ENCODE data around the gene FKBP9.

The FKBP9 gene

DNA sequence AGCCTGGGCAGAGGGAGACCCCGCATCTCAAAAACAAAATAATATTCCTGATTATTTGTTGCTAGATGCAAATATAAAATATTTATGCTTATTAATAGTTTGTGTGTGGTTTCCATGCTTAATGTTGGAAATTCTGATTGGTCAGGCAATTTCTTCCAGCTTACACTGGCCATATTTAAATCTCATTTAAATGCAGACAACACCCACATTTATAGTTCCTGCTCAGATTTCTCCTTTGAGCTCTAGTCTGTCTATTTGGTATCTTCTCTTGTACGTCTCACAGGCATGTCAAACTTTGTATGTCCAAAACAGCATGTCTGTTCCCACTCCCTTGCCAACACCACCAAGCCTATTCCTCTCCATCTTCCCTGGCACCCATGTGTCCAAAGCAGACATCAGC, 52.5 kb downstream of the FKBP9 start:
- no peak for DNase-seq

DNA sequence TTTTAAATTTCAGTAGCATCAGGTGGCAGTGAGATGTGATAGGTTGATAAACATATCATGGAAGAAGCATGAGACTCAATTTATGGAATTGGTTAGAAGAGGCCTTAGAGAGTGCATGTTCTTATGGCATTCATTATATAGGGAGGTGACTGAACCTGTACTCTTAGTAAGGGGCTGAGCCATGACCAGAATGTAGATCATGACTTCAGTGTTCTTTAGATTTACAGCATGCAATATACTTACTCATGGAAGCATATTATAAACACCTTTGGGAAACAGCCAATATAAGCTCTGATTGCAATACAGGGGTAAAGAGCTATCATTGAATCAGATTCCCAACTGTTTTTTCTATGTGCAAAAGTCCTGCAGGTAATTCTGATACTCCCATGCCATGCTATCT, 55.1 kb downstream of the FKBP9 start:
- DNase-seq, result no peak

DNA sequence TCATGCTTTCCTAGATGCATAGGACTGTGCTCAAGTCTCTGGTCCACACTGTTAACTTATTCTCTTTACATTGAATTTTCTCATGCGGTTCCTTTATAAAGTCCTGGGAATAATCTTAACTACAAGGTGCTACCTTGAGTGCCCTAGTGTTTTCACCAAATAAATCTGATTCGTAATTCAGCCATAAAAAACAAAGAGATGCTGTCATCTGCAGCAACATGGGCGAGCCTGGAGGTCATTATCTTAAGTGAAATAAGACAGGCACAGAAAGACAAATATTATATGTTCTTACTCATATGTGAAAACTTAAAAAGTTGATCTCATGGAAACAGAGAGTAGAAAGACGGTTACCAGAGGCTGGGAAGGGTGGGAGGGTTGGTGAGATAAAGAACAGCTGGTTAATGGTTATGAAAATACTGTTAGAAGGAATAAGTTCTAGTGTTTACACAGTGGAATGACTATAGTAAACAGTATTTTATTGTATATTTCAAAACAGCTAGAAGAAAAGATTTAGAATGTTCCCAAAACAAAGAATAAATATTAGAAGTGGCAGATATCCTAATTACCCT, 67.0 kb downstream of the FKBP9 start:
- DNase-seq, result no peak

DNA sequence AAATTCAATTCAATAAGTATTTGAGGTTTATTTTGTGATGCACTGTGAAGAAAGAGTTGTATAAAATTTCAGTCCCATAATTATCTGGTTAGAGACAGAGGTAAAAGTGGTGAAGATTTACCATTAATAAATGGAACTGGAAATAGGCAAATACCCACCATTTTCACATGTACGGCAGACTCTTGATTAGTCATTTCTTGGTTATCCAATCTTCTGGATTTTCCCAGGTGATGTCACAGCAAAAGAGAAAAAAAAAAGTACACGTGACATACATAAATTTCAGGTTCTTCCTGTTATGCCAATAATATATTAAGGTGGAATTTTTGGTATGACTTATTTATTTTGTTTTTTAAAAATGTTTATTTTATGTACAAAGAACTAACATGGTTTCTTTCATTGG, 78.5 kb downstream of the FKBP9 start:
- no peak for DNase-seq

DNA sequence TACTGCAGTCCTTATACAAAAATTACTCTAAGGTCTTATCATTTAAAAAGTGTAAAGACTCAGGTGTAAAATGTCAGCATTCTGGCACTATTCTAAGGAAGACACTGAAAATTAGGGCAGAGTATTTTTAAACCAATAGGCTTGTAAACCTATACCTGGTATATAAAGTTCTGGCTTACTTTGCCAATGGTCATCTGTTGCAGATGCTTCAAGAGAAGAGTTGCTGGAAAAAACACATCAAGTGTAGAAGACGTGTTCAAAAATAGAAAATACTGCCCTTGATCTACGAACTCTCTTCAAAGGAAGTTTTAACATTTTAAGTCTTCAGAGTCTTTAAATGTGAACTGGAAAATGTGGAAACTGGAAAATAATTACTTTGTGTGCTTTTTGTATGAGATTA, 81.4 kb downstream of the FKBP9 start:
- no peak for DNase-seq

DNA sequence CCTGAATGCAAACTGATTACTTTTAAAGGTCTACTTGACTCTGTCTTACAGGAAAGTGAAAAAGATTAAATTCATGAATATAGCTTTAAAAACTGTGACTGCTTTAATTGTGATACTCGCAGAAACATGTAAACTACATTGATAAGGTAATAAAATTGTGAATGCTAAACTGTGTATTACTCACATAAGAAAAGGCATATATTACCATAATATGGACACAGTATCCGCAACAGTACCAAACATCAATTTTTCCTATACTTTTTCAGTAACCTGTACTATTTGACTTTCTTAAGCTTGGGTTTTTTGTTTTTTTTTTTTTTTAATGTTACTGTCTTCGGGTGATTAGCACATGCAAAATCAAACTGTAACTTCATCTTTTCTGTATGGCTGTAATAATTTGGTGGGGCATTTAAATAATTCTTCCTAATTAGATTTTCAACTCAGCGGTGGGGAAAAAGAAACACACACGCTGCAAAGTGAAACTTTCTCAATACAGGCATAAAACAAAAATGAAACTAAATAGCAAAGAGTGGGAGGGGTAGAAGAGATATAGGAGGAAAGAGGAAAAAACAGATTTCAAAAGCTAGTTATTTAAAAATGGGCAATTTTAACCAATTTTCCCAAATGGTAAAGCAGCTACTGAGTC, 82.1 kb downstream of the FKBP9 start:
- no peak for DNase-seq

DNA sequence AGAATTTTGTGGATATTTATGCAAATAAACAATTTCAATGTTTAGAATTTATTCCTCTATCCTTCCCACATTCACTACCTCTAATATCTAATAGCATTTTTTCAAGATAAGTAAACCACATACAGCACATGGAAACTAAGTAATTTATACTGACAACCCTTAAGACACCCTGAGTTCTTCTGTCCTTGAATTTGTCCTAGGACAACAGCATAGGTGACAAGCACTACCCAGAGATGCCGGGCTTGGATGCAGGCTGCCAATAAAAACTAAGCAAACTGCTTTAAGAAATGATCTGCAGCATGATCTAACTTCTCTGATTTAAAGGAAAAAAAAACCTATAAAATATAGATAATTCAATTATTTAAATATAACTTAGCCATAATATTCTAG, 82.7 kb downstream of the FKBP9 start:
- DNase-seq, result no peak

DNA sequence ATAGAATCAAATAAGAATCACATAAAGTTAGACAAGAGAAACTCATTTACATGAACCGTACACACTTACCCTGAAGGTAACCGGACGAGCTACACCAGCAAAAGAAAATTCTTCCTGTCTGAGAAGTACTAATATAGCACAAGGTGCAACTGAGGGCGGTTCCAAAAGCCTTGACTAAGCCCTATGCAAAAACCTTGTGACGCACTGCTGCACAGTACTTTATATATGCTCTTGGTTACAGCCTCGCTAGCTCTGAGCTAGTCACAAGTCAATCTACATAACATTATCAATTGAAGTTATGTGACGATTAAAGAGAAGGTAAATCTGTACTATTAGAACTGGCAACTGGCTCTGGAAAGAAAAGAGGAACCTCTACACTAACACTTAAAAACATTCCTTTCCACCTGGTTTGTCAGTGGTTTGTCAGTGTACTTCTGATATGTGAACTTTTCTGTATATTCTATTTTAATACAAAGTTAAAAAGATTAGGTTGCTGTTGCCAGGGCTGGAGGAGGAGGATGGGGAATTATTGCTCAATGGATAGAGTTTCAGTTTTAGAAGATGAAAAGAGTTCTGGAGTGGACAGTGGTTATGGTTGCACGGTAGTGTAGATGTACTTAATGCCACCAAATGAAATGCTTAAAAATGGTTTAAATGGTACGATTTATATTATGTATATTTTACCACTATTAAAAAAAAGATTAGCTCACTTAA, 83.7 kb downstream of the FKBP9 start:
- DNase-seq, result no peak

DNA sequence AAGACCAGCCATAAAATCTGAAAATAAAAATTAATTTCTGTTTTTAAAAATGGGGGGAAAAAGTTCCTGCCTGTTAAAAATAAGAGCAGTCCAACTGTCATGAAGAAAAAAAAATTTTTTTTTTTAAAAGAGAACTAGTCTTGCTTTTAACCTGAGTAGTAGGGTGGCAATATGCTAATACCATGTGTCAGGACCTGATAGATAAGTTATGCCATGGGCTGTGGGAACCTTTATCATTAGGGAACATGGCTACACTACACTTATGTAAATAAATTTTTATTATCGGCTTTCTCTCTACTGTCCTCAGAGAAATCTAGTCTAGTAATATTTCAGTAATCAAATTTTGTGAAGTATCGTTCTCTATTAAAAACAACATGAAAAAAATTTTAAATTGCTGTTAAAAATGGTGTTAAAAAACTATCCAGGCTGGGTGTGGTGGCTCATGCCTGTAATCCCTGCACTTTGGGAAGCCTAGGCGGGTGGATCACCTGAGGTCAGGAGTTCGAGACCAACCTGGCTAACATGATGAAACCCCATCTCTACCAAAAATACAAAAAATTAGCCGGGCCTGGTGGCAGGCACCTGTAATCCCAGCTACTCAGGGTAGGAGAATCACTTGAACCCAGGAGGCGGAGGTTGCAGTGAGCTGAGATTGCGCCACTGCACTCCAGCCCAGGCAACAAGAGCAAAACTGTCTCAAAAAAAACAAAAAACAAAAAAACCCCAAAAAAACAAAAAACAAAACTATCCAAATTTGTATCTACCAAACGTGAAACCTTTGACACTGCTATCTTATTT, 84.6 kb downstream of the FKBP9 start:
- no peak for DNase-seq

DNA sequence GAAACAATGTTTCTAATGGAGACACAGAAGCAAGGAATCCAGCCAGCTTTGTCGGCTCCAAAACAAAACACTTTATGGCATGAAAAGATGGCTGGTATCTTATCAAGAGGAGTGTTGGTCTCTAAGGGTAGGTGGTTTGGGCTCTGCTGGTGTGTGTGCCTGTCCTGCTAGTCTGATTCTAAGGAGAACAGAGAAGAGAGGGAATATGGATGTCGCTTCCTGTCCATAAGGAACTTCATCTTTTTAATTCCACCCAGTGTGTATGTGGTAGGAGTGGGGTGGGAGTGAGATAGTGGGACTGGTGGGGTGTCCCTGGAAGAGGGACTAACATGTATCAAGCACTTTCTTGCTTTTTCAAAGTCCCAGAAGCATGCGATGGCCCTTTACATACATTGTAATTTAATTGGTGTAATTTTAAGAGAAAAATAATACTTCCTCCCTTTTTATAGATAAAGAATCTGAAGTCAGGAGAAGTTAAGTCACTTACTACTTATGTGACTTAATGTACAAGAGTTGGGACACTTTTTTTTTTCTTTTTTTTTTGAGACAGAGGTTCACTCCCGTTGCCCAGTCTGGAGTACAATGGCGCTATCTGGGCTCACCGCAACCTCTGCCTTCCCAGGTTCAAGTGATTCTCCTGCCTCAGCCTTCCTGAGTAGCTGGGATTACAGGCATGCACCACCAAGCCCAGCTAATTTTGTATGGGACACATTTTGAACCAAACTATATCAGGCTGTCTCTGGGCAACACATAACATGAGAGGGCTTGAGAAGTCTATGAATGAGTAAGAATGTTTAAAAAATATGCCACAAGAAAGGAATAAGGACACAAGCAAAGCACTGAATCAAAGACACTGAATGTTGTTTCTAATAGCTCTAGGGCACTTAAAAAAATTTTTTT, 86.5 kb downstream of the FKBP9 start:
- DNase-seq, result no peak

DNA sequence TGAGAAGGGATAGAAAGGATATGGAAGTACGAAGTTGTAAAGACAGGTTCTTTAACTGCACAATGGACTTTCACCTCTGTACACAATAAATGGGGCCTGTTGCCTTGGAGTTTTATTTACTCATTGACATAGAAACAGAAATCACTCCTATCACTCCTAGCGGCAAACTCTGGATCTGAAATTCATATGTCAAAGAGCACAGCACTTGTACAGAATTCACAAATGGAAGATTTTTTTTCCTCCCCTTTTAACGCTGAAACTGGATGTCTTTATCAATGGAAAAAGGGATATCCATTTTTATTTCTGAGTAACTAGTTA, 87.1 kb downstream of the FKBP9 start:
- DNase-seq, result no peak

DNA sequence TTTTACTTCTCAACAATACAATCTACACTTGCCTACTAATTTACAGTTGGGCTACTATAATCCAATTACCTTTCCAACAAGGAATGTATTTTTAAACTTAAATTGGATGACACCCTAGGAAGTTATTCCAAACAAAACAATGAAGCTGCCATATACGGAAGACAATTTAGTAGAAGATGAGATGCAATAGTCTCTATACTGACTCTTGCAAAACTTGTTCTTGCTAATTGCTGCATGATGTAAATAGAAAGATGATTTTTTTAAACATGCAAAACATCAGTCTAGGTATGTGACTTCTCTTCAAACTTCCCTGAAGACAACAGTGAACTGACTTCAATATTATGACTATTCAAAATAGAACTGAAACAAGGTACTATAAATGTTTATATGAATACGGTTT, 87.7 kb downstream of the FKBP9 start:
- DNase-seq, result no peak

DNA sequence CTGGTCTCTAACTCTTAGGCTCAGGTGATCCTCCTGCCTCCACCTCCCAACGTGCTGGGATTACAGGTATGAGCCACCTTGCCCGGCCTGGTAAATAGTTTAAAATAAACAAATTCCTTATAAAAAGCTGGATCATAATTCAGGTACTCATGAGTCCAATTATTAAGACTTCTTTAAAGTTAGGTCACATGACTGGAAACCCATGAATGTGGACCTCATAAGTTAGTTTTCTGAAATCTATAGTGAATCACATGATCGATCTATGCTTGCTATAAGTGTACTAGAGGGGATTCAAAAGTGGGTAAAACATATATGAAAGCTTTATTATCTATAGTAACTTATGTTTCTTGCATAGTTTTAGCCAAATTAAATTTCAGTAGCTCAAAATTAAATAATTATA, 91.0 kb downstream of the FKBP9 start:
- DNase-seq, result no peak

DNA sequence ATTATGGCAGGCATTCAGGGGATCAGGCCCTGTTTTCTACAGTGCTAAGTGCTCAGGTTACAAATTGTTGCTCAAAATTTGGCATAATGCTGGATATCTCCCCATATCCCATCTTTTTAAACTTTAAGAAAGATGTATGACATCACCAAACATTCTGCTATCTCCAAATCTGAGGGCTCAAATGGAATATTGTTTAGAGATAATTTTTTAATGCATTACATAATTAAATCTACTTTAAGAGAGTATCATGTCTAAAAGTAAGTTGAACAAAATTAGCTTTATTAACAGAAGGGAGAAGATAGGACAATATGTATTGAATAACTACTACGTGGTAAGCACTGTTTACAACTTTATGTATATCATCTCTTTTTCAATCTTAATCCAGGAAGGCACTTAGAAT, 91.5 kb downstream of the FKBP9 start:
- DNase-seq, result no peak

DNA sequence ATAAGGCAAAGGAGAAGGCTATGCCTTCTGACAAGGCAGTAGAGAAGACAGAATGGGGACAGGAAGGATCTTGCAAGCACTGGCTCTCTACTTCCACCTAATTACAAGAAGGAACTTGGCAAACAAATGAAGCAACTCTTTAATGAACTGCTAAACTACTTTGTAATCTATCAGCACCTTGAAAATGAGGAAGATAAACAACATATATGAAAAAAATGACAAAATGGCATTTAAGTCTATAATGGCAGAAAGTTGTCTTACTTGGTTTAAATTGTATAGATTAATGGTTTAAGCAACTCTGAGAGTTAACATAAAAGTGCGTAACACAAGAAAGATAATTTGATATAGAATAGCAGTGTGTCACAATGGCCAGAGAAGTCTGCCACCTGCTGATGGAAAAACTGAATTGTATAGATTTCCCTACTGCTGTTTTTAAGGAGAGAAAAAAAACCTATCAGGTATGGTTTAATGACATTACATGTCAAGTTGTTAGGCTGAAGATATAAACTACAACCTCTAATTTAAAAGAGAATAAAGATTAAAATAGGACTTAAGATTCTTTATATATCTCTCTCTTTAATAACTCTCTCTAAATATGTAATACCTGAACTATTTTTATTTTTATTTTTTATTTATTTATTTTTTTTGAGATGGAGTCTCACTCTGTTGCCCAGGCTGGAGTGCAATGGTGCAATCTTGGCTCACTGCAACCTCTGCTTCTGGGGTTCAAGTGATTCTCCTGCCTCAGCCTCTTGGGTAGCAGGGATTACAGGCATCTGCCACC, 93.5 kb downstream of the FKBP9 start:
- DNase-seq, result no peak

DNA sequence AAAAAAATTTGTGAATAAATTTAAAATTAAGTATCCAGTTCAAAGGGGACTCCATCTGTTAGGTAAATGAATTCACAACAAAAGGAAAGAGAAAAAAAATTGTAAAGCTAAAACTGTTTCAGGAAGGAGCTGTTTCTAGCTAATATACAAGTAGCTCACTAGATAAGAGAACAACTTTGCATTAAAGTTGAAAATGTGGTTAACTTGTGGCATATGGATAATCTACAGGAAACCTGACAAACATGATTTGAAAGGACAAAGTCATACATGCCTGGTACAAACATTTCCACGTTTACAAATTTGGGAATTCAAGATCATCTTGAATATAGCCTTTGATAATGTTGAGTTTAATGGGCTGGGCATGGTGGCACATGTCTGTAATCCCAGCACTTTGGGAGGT, 96.5 kb downstream of the FKBP9 start:
- DNase-seq, result no peak

DNA sequence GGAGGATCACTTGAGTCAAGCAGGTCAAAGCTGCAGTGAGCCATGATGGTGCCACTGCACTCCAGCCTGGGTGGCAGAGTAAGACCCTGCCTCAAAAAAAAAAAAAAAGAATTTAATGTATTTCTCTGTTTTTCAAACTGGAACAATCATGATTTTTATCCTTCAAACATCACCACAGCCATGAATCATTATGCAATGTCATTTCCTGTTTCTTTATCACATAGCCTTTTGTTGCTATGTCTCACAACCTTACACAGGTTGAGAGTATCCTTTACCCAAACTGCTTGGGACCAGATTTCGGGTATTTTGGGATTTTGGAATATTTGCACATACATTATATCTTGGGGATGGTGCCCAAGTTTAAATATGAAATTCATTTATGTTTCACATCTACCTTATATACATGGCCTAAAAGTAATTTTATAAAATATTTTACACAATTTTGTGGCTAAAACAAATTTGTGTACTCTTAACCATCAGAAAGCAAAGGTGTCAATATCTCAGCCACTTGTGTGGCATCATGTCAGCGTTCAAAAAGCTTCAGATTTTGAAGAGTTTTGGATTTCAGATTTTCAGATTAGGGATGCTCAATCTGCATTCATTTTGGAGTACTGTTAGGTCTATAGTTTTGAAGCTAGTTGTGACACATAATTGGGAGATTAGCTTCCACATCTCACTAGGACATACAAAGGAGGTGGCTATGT, 97.2 kb downstream of the FKBP9 start:
- DNase-seq, result no peak

DNA sequence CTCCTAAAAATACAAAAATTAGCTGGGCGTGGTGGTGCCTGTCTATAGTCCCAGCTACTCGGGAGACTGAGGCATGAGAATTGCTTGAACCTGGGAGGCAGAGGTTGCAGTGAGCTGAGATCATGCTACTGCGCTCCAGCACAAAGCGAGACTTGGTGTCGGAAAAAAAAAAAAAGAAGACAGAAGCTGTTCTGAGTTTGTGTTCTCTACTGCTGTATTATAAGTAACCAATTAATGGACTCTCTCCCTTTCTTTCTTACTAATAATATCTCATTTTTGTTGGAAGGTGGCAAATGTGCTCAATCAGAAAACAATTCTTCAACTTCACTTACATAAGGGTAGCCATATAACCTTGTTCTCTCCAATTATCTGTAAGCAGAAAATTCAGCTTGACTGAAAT, 97.9 kb downstream of the FKBP9 start:
- no peak for DNase-seq
